Measurements from ENCODE around the gene BIRC6.

GRCh38 chr2:32532341-32532740, 175.5 kb downstream of the BIRC6 start:
- TF ChIP-seq CTCF (IDR thresholded peaks at IDR 0.05) (no peak), POLR2A (IDR thresholded peaks at IDR 0.05) (no peak)

All from uterus (tissue), 2 donors.